HCT116 (cell line): ENCODE results near the gene UQCRC1. TPM values are rescaled to one million over a fixed set of nuclear protein-coding genes. Genes with fewer than 3 reads are reported as not detected.

Experiments
- ATAC-seq: fragments of 200-7000 bp; cut with Tn5 transposase; 2 replicates; pipeline ENCODE4 v1.9.1; 2020; ENCODE audit warnings: mild to moderate bottlenecking, moderate library complexity
- BruUV-seq: library from RNA; stranded (reverse); fragments of 400-500 nt; replicated peaks from 2 replicates; lab custom pipeline; 2021; lab: Mats Ljungman, UMichigan
- CTCF ChIA-PET: fragments of 300-600 bp; sonication (Branson Sonifier 250); formaldehyde crosslinking; loops from one replicate; lab custom pipeline; 2021; ENCODE audit warnings: antibody characterized with exemption; lab: Charles Lee
- POLR2A ChIA-PET: fragments of 300-600, 350-600 bp; sonication (Branson Sonifier 250); formaldehyde crosslinking; loops from one replicate; lab custom pipeline; 2021; ENCODE audit warnings: antibody characterized with exemption; lab: Charles Lee
- RAD21 ChIA-PET, 2 experiments: fragments of 300-600 bp; sonication (Branson Sonifier 250); formaldehyde crosslinking; loops; one replicate each; lab custom pipeline; 2023; ENCODE audit warnings: low total read pairs in 2 of 2; ENCODE audit not compliant: uncharacterized antibody in 2 of 2, unreplicated experiment in 2 of 2, low non-redundant PET in 1 of 2; lab: Charles Lee
- DNase-seq: peaks from one replicate; pipeline ENCODE4 v3.0.0-alpha.2; 2010; ENCODE audit warnings: low read depth, low spot score
- H2AFZ ChIP-seq: fragments of 200-600 bp; shearing (Covaris generic), sonication (generic); 2 replicates; pipeline ENCODE4 v1.6.1; 2017; ENCODE audit warnings: low read depth, mixed run types, mixed read lengths, antibody characterized with exemption, low read length; ENCODE audit not compliant: poor library complexity, severe bottlenecking
- H3K27ac ChIP-seq: 2 replicates; pipeline ENCODE4 v1.5.1; 2012; ENCODE audit warnings: low read depth, low read length
- H3K27me3 ChIP-seq: fragments of 200-600 bp; sonication (generic); 2 replicates; pipeline ENCODE4 v1.6.1; 2016; ENCODE audit warnings: mixed run types, low read length, mixed read lengths; ENCODE audit not compliant: insufficient read depth
- H3K36me3 ChIP-seq, 2 experiments: fragments of 200-500 bp in 1 of 2; fragments of 200-600 bp in 1 of 2; sonication (Bioruptor generic) in 1 of 2; sonication (generic) in 1 of 2; 2 replicates each; pipeline versions ENCODE4 v1.5.1 to v1.6.1; 2014 to 2016; ENCODE audit warnings: low read length in 2 of 2, inconsistent platforms in 1 of 2, mixed read lengths in 1 of 2, mixed run types in 1 of 2; ENCODE audit not compliant: insufficient read depth in 2 of 2, control insufficient read depth in 1 of 2
- H3K4me1 ChIP-seq, 2 experiments: fragments of 200-600 bp in 1 of 2; sonication (generic) in 1 of 2; 2 replicates each; pipeline versions ENCODE4 v1.5.1 to v1.6.1; 2012 to 2017; ENCODE audit warnings: low read length in 2 of 2, inconsistent platforms in 1 of 2, mild to moderate bottlenecking in 1 of 2, mixed read lengths in 1 of 2, mixed run types in 1 of 2, moderate library complexity in 1 of 2; ENCODE audit not compliant: insufficient read depth in 2 of 2, control insufficient read depth in 1 of 2
- H3K4me2 ChIP-seq: fragments of 200-600 bp; sonication (generic); 2 replicates; pipeline ENCODE4 v1.6.1; 2017; ENCODE audit warnings: mixed run types, low read length, mixed read lengths
- H3K4me3 ChIP-seq, 2 experiments: fragments of 200-600 bp in 1 of 2; sonication (generic) in 1 of 2; replicated peaks in 1 of 2; 2 replicates each; pipeline ENCODE4 v1.5.1; 2011 to 2016; ENCODE audit warnings: low read length in 2 of 2, control low read depth in 1 of 2, low read depth in 1 of 2, mild to moderate bottlenecking in 1 of 2, mixed read lengths in 1 of 2, mixed run types in 1 of 2
- H3K79me2 ChIP-seq: fragments of 200-600 bp; sonication (generic); 2 replicates; pipeline ENCODE4 v1.6.1; 2017; ENCODE audit warnings: mild to moderate bottlenecking, mixed run types, low read length, moderate library complexity, mixed read lengths; ENCODE audit not compliant: insufficient read depth
- H3K9ac ChIP-seq: fragments of 200-600 bp; sonication (generic); 2 replicates; pipeline ENCODE4 v1.6.1; 2016; ENCODE audit warnings: low read length, mixed read lengths
- H3K9me2 ChIP-seq: fragments of 200-600 bp; sonication (generic), shearing (Covaris generic); 2 replicates; pipeline ENCODE4 v1.6.1; 2017; ENCODE audit warnings: mixed run types, mild to moderate bottlenecking, moderate library complexity; ENCODE audit not compliant: insufficient read depth
- H3K9me3 ChIP-seq, 2 experiments: fragments of 200-500 bp in 1 of 2; fragments of 200-600 bp in 1 of 2; sonication (Bioruptor generic) in 1 of 2; sonication (generic) in 1 of 2; 2 replicates each; pipeline ENCODE4 v1.6.1; 2014 to 2017; ENCODE audit warnings: low read length in 2 of 2, mixed read lengths in 2 of 2, inconsistent platforms in 1 of 2, low read depth in 1 of 2, mild to moderate bottlenecking in 1 of 2, mixed run types in 1 of 2, moderate library complexity in 1 of 2; ENCODE audit not compliant: control insufficient read depth in 1 of 2, insufficient read depth in 1 of 2
- H4K20me1 ChIP-seq: fragments of 200-600 bp; sonication (generic), shearing (Covaris generic); 2 replicates; pipeline ENCODE4 v1.6.1; 2017; ENCODE audit warnings: mixed run types, mild to moderate bottlenecking, moderate library complexity; ENCODE audit not compliant: insufficient read depth
- ATF3 ChIP-seq: IDR thresholded peaks from 2 replicates; pipeline ENCODE4 v1.6.1; 2012
- CTCF ChIP-seq, 3 experiments: fragments of 200-600 bp in 1 of 3; sonication (generic) in 1 of 3; IDR thresholded peaks in 2 of 3; conservative IDR thresholded peaks in 1 of 3; 2 replicates each; pipeline ENCODE4 v1.5.1; 2012 to 2017; ENCODE audit warnings: low read depth in 2 of 3, low read length in 2 of 3, antibody characterized with exemption in 1 of 3, borderline replicate concordance in 1 of 3, control low read depth in 1 of 3, mild to moderate bottlenecking in 1 of 3, mixed read lengths in 1 of 3, mixed run types in 1 of 3, moderate library complexity in 1 of 3; ENCODE audit not compliant: insufficient read depth in 1 of 3
- EZH2 ChIP-seq: fragments of 200-600 bp; sonication (generic); IDR thresholded peaks from 2 replicates; pipeline ENCODE4 v1.6.1; 2017; ENCODE audit warnings: antibody characterized with exemption, mixed run types
- FOSL1 ChIP-seq: IDR thresholded peaks from 2 replicates; pipeline ENCODE4 v1.6.1; 2012; ENCODE audit warnings: low read depth
- POLR2AphosphoS5 ChIP-seq: IDR thresholded peaks from 2 replicates; pipeline ENCODE4 v1.6.1; 2011; ENCODE audit warnings: mild to moderate bottlenecking, low read depth, low read length, moderate library complexity
- SIN3A ChIP-seq: IDR thresholded peaks from 2 replicates; pipeline ENCODE4 v1.6.1; 2012; ENCODE audit warnings: low read depth
- YY1 ChIP-seq: IDR thresholded peaks from 2 replicates; pipeline ENCODE4 v1.6.1; 2011; ENCODE audit warnings: low read length, low read depth, moderate library complexity, mild to moderate bottlenecking; ENCODE audit not compliant: insufficient replicate concordance; ENCODE audit errors: extremely low read depth
- ZBTB33 ChIP-seq: IDR thresholded peaks from 2 replicates; pipeline ENCODE4 v1.6.1; 2011; ENCODE audit warnings: mild to moderate bottlenecking, low read length, moderate library complexity; ENCODE audit not compliant: insufficient replicate concordance; ENCODE audit errors: extremely low read depth
- intact Hi-C: fragments of 100-400 bp; cut with micrococcal nuclease; formaldehyde crosslinking; loops from 2 replicates; pipeline ENCODE4 v1.10.0; 2022
- total RNA-seq: library from RNA; stranded (reverse); gene quantifications from one replicate; pipeline ENCODE4 v1.2.1, GENCODE V29; 2021; ENCODE audit not compliant: unreplicated experiment

Gene UQCRC1
- total RNA-seq, 1 experiment from 2014 or later: 318 TPM

GRCh38 chr3:48593337-48593736, 16.1 kb downstream of the UQCRC1 start:
- no peaks in the 10 kb centered on the region for H3K9me2 ChIP-seq
- no peak for TF ChIP-seq SIN3A
- no peak for TF ChIP-seq ATF3
- TF ChIP-seq CTCF (IDR thresholded peaks at IDR 0.05 in 2 of 3, conservative IDR thresholded peaks at IDR 0.05 in 1 of 3; ENCODE audit: borderline replicate concordance in 1 of 3, insufficient read depth in 1 of 3, low read depth in 2 of 3, low read length in 2 of 3): no peak
- no peak for TF ChIP-seq FOSL1
- TF ChIP-seq EZH2: no peak
- TF ChIP-seq YY1: no peak
- no peak for TF ChIP-seq ZBTB33
- TF ChIP-seq POLR2AphosphoS5: no peak
- BruUV-seq: no TSS peak
- peaks cover 11 to 21% of the 10 kb centered on the region in 2 experiments for H3K4me1 ChIP-seq
- H3K27ac ChIP-seq: no peak overlapping the region
- H3K4me2 ChIP-seq: no peak overlapping the region
- H4K20me1 ChIP-seq: no peaks in the 10 kb centered on the region
- no peaks in the 10 kb centered on the region for H3K9me3 ChIP-seq
- POLR2A ChIA-PET: no interaction called here
- ATAC-seq (no peak), DNase-seq (no peak)
- CTCF ChIA-PET: no interaction called here
- H3K4me3 ChIP-seq: no peak overlapping the region
- H3K9ac ChIP-seq: no peak overlapping the region
- H3K79me2 ChIP-seq: no peaks in the 10 kb centered on the region
- H3K36me3 ChIP-seq: peaks cover 0 to 7% of the 10 kb centered on the region in 2 experiments; a peak in 1 of 4 replicates
- RAD21 ChIA-PET: no interaction called here
- no peak overlapping the region for H2AFZ ChIP-seq
- no peaks in the 10 kb centered on the region for H3K27me3 ChIP-seq
- intact Hi-C loops: no loop called here
